Measurements from ENCODE around the gene RNF20.

Gene RNF20

GRCh38 chr9:101536351-101536750, 2.7 kb downstream of the RNF20 start:
- no peak overlapping the region for H2AFZ ChIP-seq (ENCODE audit: low read depth, low read length)
- no peak overlapping the region for H3K9ac ChIP-seq (ENCODE audit: low read length)
- H3K4me3 ChIP-seq (ENCODE audit: low read length): no peak overlapping the region
- H3K36me3 ChIP-seq (replicated peaks; ENCODE audit: low read depth, low read length): peaks cover 44% of the 10 kb centered on the region
- no peaks in the 10 kb centered on the region for H3K27me3 ChIP-seq (ENCODE audit: low read depth, low read length)
- peaks cover 4% of the 10 kb centered on the region; the same call in 1 of the 2 replicates for H3K4me1 ChIP-seq (ENCODE audit: low read length)
- peaks cover 8% of the 10 kb centered on the region; the same call in 1 of the 2 replicates for H4K20me1 ChIP-seq (ENCODE audit: insufficient read depth, low read length)
- H3K27ac ChIP-seq (ENCODE audit: low read length): no peak overlapping the region
- H3K79me2 ChIP-seq (ENCODE audit: low read length): peaks cover 43% of the 10 kb centered on the region
- TF ChIP-seq CTCF (IDR thresholded peaks at IDR 0.05; ENCODE audit: low read depth, low read length): no peak
- no peak for TF ChIP-seq EZH2phosphoT487 (IDR thresholded peaks at IDR 0.05; ENCODE audit: low read depth)
- H3K4me2 ChIP-seq (ENCODE audit: low read length): no peak overlapping the region
- no peaks in the 10 kb centered on the region for H3K9me3 ChIP-seq (ENCODE audit: insufficient read depth, low read length)

- H3K4me1 ChIP-seq (ENCODE audit: low read length): peaks cover 4% of the 10 kb centered on the region; the same call in 1 of the 2 replicates
- H3K27ac ChIP-seq (ENCODE audit: low read length): no peak overlapping the region
- peaks cover 43% of the 10 kb centered on the region for H3K79me2 ChIP-seq (ENCODE audit: low read length)
- H3K4me2 ChIP-seq (ENCODE audit: low read length): no peak overlapping the region
- H3K27me3 ChIP-seq (ENCODE audit: low read depth, low read length): no peaks in the 10 kb centered on the region
- no peak overlapping the region for H2AFZ ChIP-seq (ENCODE audit: low read depth, low read length)
- peaks cover 8% of the 10 kb centered on the region; the same call in 1 of the 2 replicates for H4K20me1 ChIP-seq (ENCODE audit: insufficient read depth, low read length)
- no peak overlapping the region for H3K9ac ChIP-seq (ENCODE audit: low read length)
- H3K36me3 ChIP-seq (replicated peaks; ENCODE audit: low read depth, low read length): peaks cover 48% of the 10 kb centered on the region
- H3K4me3 ChIP-seq (ENCODE audit: low read length): no peak overlapping the region
- H3K9me3 ChIP-seq (ENCODE audit: insufficient read depth, low read length): no peaks in the 10 kb centered on the region
- TF ChIP-seq CTCF (IDR thresholded peaks at IDR 0.05; ENCODE audit: low read depth, low read length): no peak
- no peak for TF ChIP-seq EZH2phosphoT487 (IDR thresholded peaks at IDR 0.05; ENCODE audit: low read depth)
Measured at GRCh38 chr9:101536938-101537337, 3.3 kb downstream of the RNF20 start.

GRCh38 chr9:101540069-101540468, 6.4 kb downstream of the RNF20 start:
- TF ChIP-seq CTCF (IDR thresholded peaks at IDR 0.05; ENCODE audit: low read depth, low read length): no peak
- no peak for TF ChIP-seq EZH2phosphoT487 (IDR thresholded peaks at IDR 0.05; ENCODE audit: low read depth)
- Histone ChIP-seq H3K27me3 (ENCODE audit: low read depth, low read length) (no peaks in the 10 kb centered on the region), H3K36me3 (replicated peaks; ENCODE audit: low read depth, low read length) (peaks cover 59% of the 10 kb centered on the region)

GRCh38 chr9:101543098-101543735, 9.6 kb downstream of the RNF20 start:
- peaks cover 2% of the 10 kb centered on the region for H3K79me2 ChIP-seq (ENCODE audit: low read length)
- no peak overlapping the region for H3K4me3 ChIP-seq (ENCODE audit: low read length)
- no peak for TF ChIP-seq CTCF (IDR thresholded peaks at IDR 0.05; ENCODE audit: low read depth, low read length)
- no peak for TF ChIP-seq EZH2phosphoT487 (IDR thresholded peaks at IDR 0.05; ENCODE audit: low read depth)
- no peak overlapping the region for H3K4me2 ChIP-seq (ENCODE audit: low read length)
- H3K4me1 ChIP-seq (ENCODE audit: low read length): no peaks in the 10 kb centered on the region
- no peaks in the 10 kb centered on the region for H3K9me3 ChIP-seq (ENCODE audit: insufficient read depth, low read length)
- H3K36me3 ChIP-seq (replicated peaks; ENCODE audit: low read depth, low read length): peaks cover 57% of the 10 kb centered on the region
- H3K27ac ChIP-seq (ENCODE audit: low read length): no peak overlapping the region
- H4K20me1 ChIP-seq (ENCODE audit: insufficient read depth, low read length): 0 out of 2 replicates have a peak, but pooled peaks cover 4% of the 10 kb centered on the region
- no peak overlapping the region for H3K9ac ChIP-seq (ENCODE audit: low read length)
- no peak overlapping the region for H2AFZ ChIP-seq (ENCODE audit: low read depth, low read length)
- no peaks in the 10 kb centered on the region for H3K27me3 ChIP-seq (ENCODE audit: low read depth, low read length)

More at GRCh38 chr9:101540069-101540468, 6.4 kb downstream of the RNF20 start:
- Histone ChIP-seq H3K4me2 (ENCODE audit: low read length) (no peak overlapping the region), H3K27ac (ENCODE audit: low read length) (no peak overlapping the region), H3K4me1 (ENCODE audit: low read length) (no peaks in the 10 kb centered on the region), H2AFZ (ENCODE audit: low read depth, low read length) (no peak overlapping the region), H3K4me3 (ENCODE audit: low read length) (no peak overlapping the region), H3K79me2 (ENCODE audit: low read length) (peaks cover 29% of the 10 kb centered on the region), H3K9ac (ENCODE audit: low read length) (no peak overlapping the region), H3K9me3 (ENCODE audit: insufficient read depth, low read length) (no peaks in the 10 kb centered on the region), H4K20me1 (ENCODE audit: insufficient read depth, low read length) (peaks cover 8% of the 10 kb centered on the region; the same call in 1 of the 2 replicates)
